K562 (cell line): ENCODE measurements around the gene COL26A1. TPM values are rescaled to one million over a fixed set of nuclear protein-coding genes. Genes with fewer than 3 reads are reported as not detected.

Experiments
- ATAC-seq: fragments of 200-7000 bp; cut with Tn5 transposase; 3 replicates; pipeline ENCODE4 v1.9.1; 2020; ENCODE audit warnings: moderate library complexity
- BruUV-seq: library from RNA; stranded (reverse); fragments of 400-500 nt; replicated peaks from 2 replicates; lab custom pipeline; 2021; lab: Mats Ljungman, UMichigan
- CTCF ChIA-PET: fragments of 300-600 bp; formaldehyde crosslinking; extraction: SDS; loops from one replicate; lab custom pipeline; 2021; ENCODE audit warnings: low intra/inter-chr PET ratio; lab: Yijun Ruan, JAX
- POLR2A ChIA-PET: fragments of 300-600, 350-650 bp; sonication (Branson Sonifier 250); formaldehyde crosslinking; extraction: SDS; loops from one replicate; lab custom pipeline; 2021; ENCODE audit warnings: antibody characterized with exemption, inconsistent platforms; lab: Yijun Ruan, JAX
- DNase-seq, 4 experiments: peaks; one replicate each; pipeline versions ENCODE4 v3.0.0 to v3.0.0-alpha.2; 2011 to 2018; ENCODE audit warnings: low spot score in 3 of 4, mixed read lengths in 3 of 4; ENCODE audit errors: extremely low read depth in 1 of 4
- FAIRE-seq: peaks from 2 replicates; lab custom pipeline; 2011; peaks lifted over from hg19 to GRCh38; lab: Jason Lieb, UNC
- H2AFZ ChIP-seq: 2 replicates; pipeline ENCODE4 v1.6.0; 2011; ENCODE audit warnings: low read depth, low read length, control low read depth, inconsistent platforms
- H3K27ac ChIP-seq: fragments of 200-600 bp; 3 replicates; pipeline ENCODE4 v1.8.0; 2011; ENCODE audit warnings: low read depth, mild to moderate bottlenecking, control low read depth, inconsistent platforms, low read length, moderate library complexity, mixed read lengths; ENCODE audit errors: extremely low read depth
- H3K27me3 ChIP-seq, 2 experiments: fragments of 300-600 bp in 1 of 2; 2 replicates in 1 of 2; 3 replicates in 1 of 2; pipeline versions ENCODE4 v1.6.0 to v1.8.0; 2011; ENCODE audit warnings: inconsistent platforms in 2 of 2, low read length in 2 of 2, mild to moderate bottlenecking in 1 of 2, mixed read lengths in 1 of 2, moderate library complexity in 1 of 2; ENCODE audit not compliant: control insufficient read depth in 2 of 2, insufficient read depth in 2 of 2
- H3K36me3 ChIP-seq: fragments of 300-600 bp; 3 replicates; pipeline ENCODE4 v1.8.0; 2011; ENCODE audit warnings: mild to moderate bottlenecking, low read length, inconsistent platforms; ENCODE audit not compliant: control insufficient read depth, insufficient read depth
- H3K4me1 ChIP-seq, 2 experiments: fragments of 200-600 bp in 1 of 2; replicated peaks in 1 of 2; 2 replicates in 1 of 2; 3 replicates in 1 of 2; pipeline versions ENCODE4 v1.5.1 to v1.8.0; 2011; ENCODE audit warnings: inconsistent platforms in 2 of 2, low read length in 2 of 2, mild to moderate bottlenecking in 1 of 2, mixed read lengths in 1 of 2, moderate library complexity in 1 of 2; ENCODE audit not compliant: control insufficient read depth in 2 of 2, insufficient read depth in 2 of 2
- H3K4me2 ChIP-seq: 2 replicates; pipeline ENCODE4 v1.6.1; 2011; ENCODE audit warnings: low read length, control low read depth, inconsistent platforms, mixed read lengths; ENCODE audit not compliant: insufficient read depth
- H3K4me3 ChIP-seq: fragments of 200-600 bp; sonication (generic), shearing (Covaris generic); 2 replicates; pipeline ENCODE4 v1.5.1; 2016; ENCODE audit warnings: control low read depth, inconsistent platforms
- H3K79me2 ChIP-seq: fragments of 200-600 bp; 3 replicates; pipeline ENCODE4 v1.8.0; 2011; ENCODE audit warnings: low read length, inconsistent platforms; ENCODE audit not compliant: control insufficient read depth, insufficient read depth
- H3K9ac ChIP-seq, 2 experiments: 2 replicates each; pipeline versions ENCODE4 v1.6.0 to v1.6.1; 2011; ENCODE audit warnings: low read depth in 2 of 2, low read length in 2 of 2, control low read depth in 1 of 2, inconsistent platforms in 1 of 2, mild to moderate bottlenecking in 1 of 2, mixed read lengths in 1 of 2; ENCODE audit not compliant: insufficient read depth in 1 of 2
- H3K9me1 ChIP-seq: one replicate; pipeline ENCODE4 v1.6.0; 2011; ENCODE audit warnings: inconsistent platforms, mild to moderate bottlenecking, low read length, moderate library complexity; ENCODE audit not compliant: control insufficient read depth, insufficient read depth
- H3K9me3 ChIP-seq: replicated peaks from 2 replicates; pipeline ENCODE4 v1.5.1; 2011; ENCODE audit warnings: low read depth, low read length, inconsistent platforms; ENCODE audit not compliant: control insufficient read depth, insufficient read depth
- H4K20me1 ChIP-seq: replicated peaks from 2 replicates; pipeline ENCODE4 v1.6.1; 2011; ENCODE audit warnings: low read length, inconsistent platforms, mixed read lengths; ENCODE audit not compliant: control insufficient read depth, insufficient read depth
- ASH1L ChIP-seq: fragments of 450-650 bp; IDR thresholded peaks from 2 replicates; pipeline ENCODE4 v1.6.1; 2018; ENCODE audit warnings: borderline replicate concordance, mild to moderate bottlenecking, low read depth; ENCODE audit not compliant: partially characterized antibody
- CBX2 ChIP-seq: fragments of 200-600 bp; sonication (generic); IDR thresholded peaks from one replicate; pipeline ENCODE4 v1.6.1; 2012; ENCODE audit warnings: mild to moderate bottlenecking, low read length, inconsistent platforms; ENCODE audit not compliant: insufficient read depth, poor library complexity, severe bottlenecking
- GTF2A2 ChIP-seq: IDR thresholded peaks from 2 replicates; pipeline ENCODE4 v1.6.1; 2016; ENCODE audit warnings: mild to moderate bottlenecking, missing genetic modification characterization, missing compliant biosample characterization
- KAT8 ChIP-seq: fragments of 450-650 bp; IDR thresholded peaks from 2 replicates; pipeline ENCODE4 v1.6.1; 2016; ENCODE audit warnings: low read depth, mild to moderate bottlenecking
- NONO ChIP-seq, 2 experiments: fragments of 200-400 bp in 1 of 2; fragments of 450-650 bp in 1 of 2; formaldehyde crosslinking in 1 of 2; IDR thresholded peaks; 2 replicates each; pipeline ENCODE4 v1.6.1; 2017; ENCODE audit warnings: low read depth in 2 of 2, mild to moderate bottlenecking in 2 of 2, moderate library complexity in 2 of 2, low read length in 1 of 2
- RFX1 ChIP-seq: fragments of 450-650 bp; IDR thresholded peaks from 2 replicates; pipeline ENCODE4 v1.6.1; 2016; ENCODE audit warnings: mild to moderate bottlenecking, moderate library complexity
- ZNF121 ChIP-seq: sonication (generic); formaldehyde crosslinking; conservative IDR thresholded peaks from 2 replicates; pipeline ENCODE4 v1.8.0; 2022; ENCODE audit warnings: missing genetic modification reagents
- WGBS: fragments of 100-300 bp; shearing (Covaris generic); methylation state at CpG from one replicate; pipeline ENCODE4 v1.1.6; 2016; ENCODE audit warnings: low coverage, mixed read lengths; ENCODE audit not compliant: insufficient coverage; ENCODE audit errors: missing lambda C conversion rate; 5-methylcytosine and 5-hydroxymethylcytosine counted together
- in situ Hi-C: fragments of 300-500 bp; cut with MboI; formaldehyde crosslinking; loops from 4 replicates; pipeline ENCODE4 v1.15.0; 2018; ENCODE audit warnings: inconsistent platforms, mixed read lengths
- intact Hi-C: fragments of 100-400 bp; cut with micrococcal nuclease; formaldehyde crosslinking; loops from 2 replicates; pipeline ENCODE4 v1.14.2; 2022
- polyA plus RNA-seq, 8 experiments: library from polyadenylated mRNA; depleted of rRNA in 4 of 8; stranded (reverse) in 5 of 8; unstranded in 3 of 8; fragments of >200 nt; fragmentation: Nextera tagmentation in 2 of 8; fragmentation: Illumina TruSeq in 1 of 8; extraction: Ambion mirVana in 2 of 8; extraction: Trizol in 1 of 8; gene quantifications; 2 replicates each; pipeline versions ENCODE4 v1.2.1 to v1.2.3, GENCODE V29; 2011 to 2014; ENCODE audit warnings: inconsistent platforms in 1 of 8, missing spikeins in 1 of 8
- total RNA-seq, 7 experiments: library from RNA; depleted of rRNA in 6 of 7; stranded (reverse); fragments of >200 nt in 6 of 7; fragmentation: Illumina TruSeq in 2 of 7; extraction: Trizol in 2 of 7; gene quantifications; 2 replicates each; pipeline versions ENCODE4 v1.2.1 to v1.2.3, GENCODE V29; 2011 to 2021; ENCODE audit warnings: low replicate concordance in 1 of 7
- TF ChIP-seq, protein P1 (sequence below): sonication (generic); formaldehyde crosslinking; IDR thresholded peaks from 2 replicates; pipeline ENCODE4 v1.8.1; 2023; ENCODE audit warnings: mild to moderate bottlenecking, missing genetic modification reagents, moderate library complexity
- TF ChIP-seq, protein P2 (sequence below): fragments of 250-450 bp; sonication (Bioruptor Pico); IDR thresholded peaks from 2 replicates; pipeline ENCODE4 v1.4.0; 2020; ENCODE audit warnings: mild to moderate bottlenecking, moderate library complexity

COL26A1 gene
- total and polyA plus RNA-seq, 9 of the 15 experiments (the other 6 are each of a cell fraction or from before 2014, with no cell fraction given): 0.04 to 0.39 (median 0.07) TPM; not detected in 5

DNA sequence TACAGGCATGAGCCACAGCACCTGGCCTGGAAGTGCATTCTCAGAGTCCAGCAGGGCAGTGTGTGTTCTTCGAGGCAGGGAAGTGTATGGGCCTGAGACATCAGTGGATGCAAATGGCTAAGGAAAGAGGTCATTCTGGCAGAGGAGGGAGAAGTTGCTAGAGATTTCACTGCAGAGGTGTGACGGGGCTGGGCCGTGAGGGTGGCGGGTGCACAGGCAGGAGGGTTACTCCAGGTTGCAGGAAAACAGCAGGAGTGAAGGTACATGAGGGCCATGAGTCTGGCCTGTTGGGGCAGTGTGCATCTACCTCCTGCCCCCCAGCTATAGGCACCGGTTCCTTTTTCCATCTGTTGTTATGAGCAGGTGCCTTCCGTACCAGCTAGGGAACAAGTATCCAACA lies 29.3 kb downstream of the COL26A1 start (continued):
- TF ChIP-seq CBX2: no peak
- TF ChIP-seq, all 486 proteins: peak for 0

DNA sequence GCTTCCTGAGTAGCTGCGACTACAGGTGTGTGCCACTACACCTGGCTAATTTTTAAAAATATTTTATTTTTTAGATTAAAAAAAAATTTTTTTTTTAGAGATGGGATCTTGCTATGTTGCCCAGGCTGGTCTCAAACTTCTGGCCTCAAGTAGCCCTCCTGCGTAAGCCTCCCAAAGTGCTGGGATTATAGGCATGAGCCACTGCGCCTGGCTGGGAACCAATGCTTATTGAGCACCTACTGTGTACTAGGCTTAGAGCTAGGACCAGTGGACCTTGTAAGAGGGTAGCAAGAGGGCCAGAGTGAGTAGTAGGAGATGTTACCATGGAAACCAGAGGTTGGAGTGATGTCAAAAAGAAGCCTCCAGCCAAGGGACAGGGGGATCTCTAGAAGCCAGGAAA lies 31.2 kb downstream of the COL26A1 start:
- intact Hi-C loops: no loop called here
- peaks cover 16 to 46% of the 10 kb centered on the region in 2 experiments for H3K27me3 ChIP-seq
- H3K9me1 ChIP-seq: no peaks in the 10 kb centered on the region
- ChIA-PET POLR2A (no interaction called here), CTCF (no interaction called here)
- no peak overlapping the region for H3K4me3 ChIP-seq
- no peak overlapping the region for H3K4me2 ChIP-seq
- H3K27ac ChIP-seq: no peak overlapping the region
- no peaks in the 10 kb centered on the region for H3K4me1 ChIP-seq
- TF ChIP-seq, protein P1, sequence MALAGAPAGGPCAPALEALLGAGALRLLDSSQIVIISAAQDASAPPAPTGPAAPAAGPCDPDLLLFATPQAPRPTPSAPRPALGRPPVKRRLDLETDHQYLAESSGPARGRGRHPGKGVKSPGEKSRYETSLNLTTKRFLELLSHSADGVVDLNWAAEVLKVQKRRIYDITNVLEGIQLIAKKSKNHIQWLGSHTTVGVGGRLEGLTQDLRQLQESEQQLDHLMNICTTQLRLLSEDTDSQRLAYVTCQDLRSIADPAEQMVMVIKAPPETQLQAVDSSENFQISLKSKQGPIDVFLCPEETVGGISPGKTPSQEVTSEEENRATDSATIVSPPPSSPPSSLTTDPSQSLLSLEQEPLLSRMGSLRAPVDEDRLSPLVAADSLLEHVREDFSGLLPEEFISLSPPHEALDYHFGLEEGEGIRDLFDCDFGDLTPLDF: no peak
- TF ChIP-seq, protein P2, sequence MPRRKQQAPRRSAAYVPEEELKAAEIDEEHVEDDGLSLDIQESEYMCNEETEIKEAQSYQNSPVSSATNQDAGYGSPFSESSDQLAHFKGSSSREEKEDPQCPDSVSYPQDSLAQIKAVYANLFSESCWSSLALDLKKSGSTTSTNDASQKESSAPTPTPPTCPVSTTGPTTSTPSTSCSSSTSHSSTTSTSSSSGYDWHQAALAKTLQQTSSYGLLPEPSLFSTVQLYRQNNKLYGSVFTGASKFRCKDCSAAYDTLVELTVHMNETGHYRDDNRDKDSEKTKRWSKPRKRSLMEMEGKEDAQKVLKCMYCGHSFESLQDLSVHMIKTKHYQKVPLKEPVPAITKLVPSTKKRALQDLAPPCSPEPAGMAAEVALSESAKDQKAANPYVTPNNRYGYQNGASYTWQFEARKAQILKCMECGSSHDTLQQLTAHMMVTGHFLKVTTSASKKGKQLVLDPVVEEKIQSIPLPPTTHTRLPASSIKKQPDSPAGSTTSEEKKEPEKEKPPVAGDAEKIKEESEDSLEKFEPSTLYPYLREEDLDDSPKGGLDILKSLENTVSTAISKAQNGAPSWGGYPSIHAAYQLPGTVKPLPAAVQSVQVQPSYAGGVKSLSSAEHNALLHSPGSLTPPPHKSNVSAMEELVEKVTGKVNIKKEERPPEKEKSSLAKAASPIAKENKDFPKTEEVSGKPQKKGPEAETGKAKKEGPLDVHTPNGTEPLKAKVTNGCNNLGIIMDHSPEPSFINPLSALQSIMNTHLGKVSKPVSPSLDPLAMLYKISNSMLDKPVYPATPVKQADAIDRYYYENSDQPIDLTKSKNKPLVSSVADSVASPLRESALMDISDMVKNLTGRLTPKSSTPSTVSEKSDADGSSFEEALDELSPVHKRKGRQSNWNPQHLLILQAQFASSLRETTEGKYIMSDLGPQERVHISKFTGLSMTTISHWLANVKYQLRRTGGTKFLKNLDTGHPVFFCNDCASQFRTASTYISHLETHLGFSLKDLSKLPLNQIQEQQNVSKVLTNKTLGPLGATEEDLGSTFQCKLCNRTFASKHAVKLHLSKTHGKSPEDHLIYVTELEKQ (CRISPR knock-in tag): no peak
- TF ChIP-seq ASH1L (no peak), NONO (IDR thresholded peaks at IDR 0.05; ENCODE audit: low read depth in 2 of 2, low read length in 1 of 2) (no peak), ZNF121 (peak; percentile 93), KAT8 (no peak), RFX1 (peak; percentile 82), GTF2A2 (tag) (no peak)
- TF ChIP-seq, all 486 proteins: peak for 2
- FAIRE-seq (no peak), DNase-seq (peak in 1 of 4 experiments; percentile 14), ATAC-seq (no peak)
- 0% methylated on average over 3 of the region's 3 CpGs for WGBS
- no TSS peak for BruUV-seq
- no peak overlapping the region for H3K9ac ChIP-seq
- no peaks in the 10 kb centered on the region for H3K9me3 ChIP-seq
- 0 out of 2 replicates have a peak, but pooled peaks cover 7% of the 10 kb centered on the region for H4K20me1 ChIP-seq
- in situ Hi-C loops: no loop called here
- no peaks in the 10 kb centered on the region for H3K36me3 ChIP-seq
- H2AFZ ChIP-seq: no peak overlapping the region
- no peaks in the 10 kb centered on the region for H3K79me2 ChIP-seq
